22Rv1 (cell line): ENCODE results near the gene ATG4C.

Source experiments
- H3K27ac ChIP-seq: fragments of 450-650 bp; 2 replicates; pipeline ENCODE4 v1.5.1; 2017
- CTCF ChIP-seq: fragments of 450-650 bp; IDR thresholded peaks from 2 replicates; pipeline ENCODE4 v1.5.1; 2017; ENCODE audit warnings: mild to moderate bottlenecking
- ZFX ChIP-seq: fragments of 450-650 bp; IDR thresholded peaks from 2 replicates; pipeline ENCODE4 v1.6.1; 2017; ENCODE audit warnings: antibody characterized with exemption, borderline replicate concordance

The ATG4C gene

DNA sequence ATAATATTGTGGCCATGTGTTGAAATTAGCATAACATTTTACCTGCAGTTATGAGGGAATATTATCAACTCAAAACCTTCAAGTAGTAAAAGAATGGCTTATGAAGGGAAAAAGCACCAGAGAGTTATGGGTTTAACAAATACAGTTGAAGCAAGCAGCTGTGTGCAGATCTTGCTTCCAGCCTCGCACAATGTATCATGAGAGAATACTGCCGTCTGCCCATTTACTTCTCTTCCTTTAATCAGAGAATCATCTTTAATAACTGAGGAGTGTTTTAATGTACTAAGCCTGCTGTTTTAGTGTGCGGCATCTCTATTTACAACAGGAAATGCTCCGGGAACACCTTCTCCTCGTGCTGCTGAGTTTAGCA lies 120.9 kb downstream of the ATG4C start:
- no peak for TF ChIP-seq CTCF
- TF ChIP-seq ZFX = no peak
- no peak overlapping the region for H3K27ac ChIP-seq

DNA sequence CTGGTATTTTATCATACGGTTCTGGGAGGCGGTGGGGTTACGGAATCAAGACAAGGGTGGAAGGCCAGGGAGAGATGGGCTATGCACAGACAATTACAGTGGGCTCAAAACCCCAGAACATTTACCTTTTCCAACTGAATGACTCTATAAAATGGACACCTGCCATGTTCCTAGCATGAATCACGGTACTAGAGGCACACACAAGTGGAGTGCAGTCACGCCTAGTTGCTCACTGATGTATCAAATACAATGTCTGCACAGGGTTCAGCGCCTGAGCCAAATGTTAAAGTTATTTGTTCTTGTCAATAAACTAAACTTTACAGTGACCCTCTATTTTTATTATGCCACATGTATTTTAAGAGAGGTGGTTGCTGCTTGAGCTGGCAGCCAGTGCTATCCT lies 121.4 kb downstream of the ATG4C start:
- TF ChIP-seq ZFX = no peak
- TF ChIP-seq CTCF = no peak
- no peak overlapping the region for H3K27ac ChIP-seq

- TF ChIP-seq CTCF (no peak), ZFX (no peak)
- H3K27ac ChIP-seq = no peak overlapping the region
Measured at GRCh38 chr1:62905872-62906271, 121.9 kb downstream of the ATG4C start.

GRCh38 chr1:62906428-62906886 lies 122.5 kb downstream of the ATG4C start:
- H3K27ac ChIP-seq = no peak overlapping the region
- TF ChIP-seq ZFX = no peak
- peak; percentile 60 for TF ChIP-seq CTCF

DNA sequence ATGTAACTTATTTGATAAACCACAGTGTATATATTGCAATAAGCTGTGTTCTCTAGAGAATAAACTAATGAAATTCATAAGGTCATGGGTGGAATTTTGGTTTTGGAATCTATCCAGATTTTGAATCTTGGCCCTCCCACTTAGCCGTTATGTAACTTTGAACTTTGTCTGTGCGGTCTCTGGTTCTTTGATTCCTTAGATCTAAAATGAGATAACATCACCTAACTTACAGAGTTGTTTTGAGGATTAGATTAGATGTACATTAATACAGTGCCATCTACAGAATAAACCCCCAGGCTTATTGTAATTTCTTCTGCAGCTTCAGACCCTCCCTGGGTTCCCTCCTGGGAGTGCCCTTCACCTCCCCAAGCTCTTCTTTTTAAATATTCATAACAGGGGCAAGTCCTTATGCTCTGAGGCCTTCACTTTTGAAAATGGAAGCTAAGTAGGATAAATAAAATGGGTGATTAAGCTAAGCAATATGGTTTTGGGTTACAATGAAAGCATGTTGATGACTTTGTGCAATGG lies 124.3 kb downstream of the ATG4C start:
- no peak overlapping the region for H3K27ac ChIP-seq
- TF ChIP-seq CTCF = no peak
- TF ChIP-seq ZFX = no peak

GRCh38 chr1:62912028-62912638 lies 128.2 kb downstream of the ATG4C start:
- TF ChIP-seq CTCF = peak; percentile 83
- TF ChIP-seq ZFX = no peak
- no peak overlapping the region for H3K27ac ChIP-seq
